WTC11 (cell line): ENCODE data around the gene FBXO15.
A peak's percentile ranks its signal among the peaks of the same experiment; 100 is the strongest.

Experiments
- CTCF ChIP-seq: fragments of 200-600 bp; IDR thresholded peaks from 2 replicates; pipeline ENCODE4 v1.8.0; 2022; ENCODE audit warnings: antibody characterized with exemption
- E2F5 ChIP-seq: sonication (generic); formaldehyde crosslinking; IDR thresholded peaks from 2 replicates; pipeline ENCODE4 v1.8.1; 2022; ENCODE audit warnings: mild to moderate bottlenecking, moderate library complexity, missing genetic modification reagents
- USF2 ChIP-seq: sonication (generic); formaldehyde crosslinking; IDR thresholded peaks from 2 replicates; pipeline ENCODE4 v1.8.1; 2023; ENCODE audit warnings: mild to moderate bottlenecking, missing genetic modification reagents, moderate library complexity

GRCh38 chr18:74040459-74041332 is 106.9 kb downstream of the FBXO15 start:
- TF ChIP-seq CTCF, result peak; percentile 82
- TF ChIP-seq USF2 (CRISPR knock-in tag), result no peak
- no peak for TF ChIP-seq E2F5
